NCI-H446 (cell line): ENCODE measurements around the gene CDKN1B.

Experiments
- DNase-seq, 2 experiments: peaks; one replicate each; lab custom pipeline; 2025; lab: John Stamatoyannopoulos, UW

CDKN1B gene

DNA sequence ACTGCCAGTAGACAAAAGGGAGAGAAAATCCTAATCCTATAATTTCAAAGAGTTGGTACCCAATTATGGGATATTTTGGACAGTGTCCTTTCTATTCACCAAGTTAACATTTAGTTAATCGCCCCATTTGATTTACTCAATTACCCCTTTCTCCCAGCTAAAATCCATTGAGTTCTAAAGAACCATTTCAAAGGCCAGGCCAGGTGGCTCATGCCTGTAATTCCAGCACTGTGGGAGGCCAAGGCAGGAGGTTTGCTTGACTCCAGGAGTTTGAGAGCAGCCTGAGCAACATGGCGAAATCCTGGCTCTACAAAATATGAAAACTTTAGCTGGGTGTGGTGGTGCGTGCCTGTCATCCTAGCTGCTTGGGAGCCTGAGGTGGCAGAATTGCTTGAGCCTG is 15.7 kb upstream of the CDKN1B start:
- DNase-seq = no peak

DNA sequence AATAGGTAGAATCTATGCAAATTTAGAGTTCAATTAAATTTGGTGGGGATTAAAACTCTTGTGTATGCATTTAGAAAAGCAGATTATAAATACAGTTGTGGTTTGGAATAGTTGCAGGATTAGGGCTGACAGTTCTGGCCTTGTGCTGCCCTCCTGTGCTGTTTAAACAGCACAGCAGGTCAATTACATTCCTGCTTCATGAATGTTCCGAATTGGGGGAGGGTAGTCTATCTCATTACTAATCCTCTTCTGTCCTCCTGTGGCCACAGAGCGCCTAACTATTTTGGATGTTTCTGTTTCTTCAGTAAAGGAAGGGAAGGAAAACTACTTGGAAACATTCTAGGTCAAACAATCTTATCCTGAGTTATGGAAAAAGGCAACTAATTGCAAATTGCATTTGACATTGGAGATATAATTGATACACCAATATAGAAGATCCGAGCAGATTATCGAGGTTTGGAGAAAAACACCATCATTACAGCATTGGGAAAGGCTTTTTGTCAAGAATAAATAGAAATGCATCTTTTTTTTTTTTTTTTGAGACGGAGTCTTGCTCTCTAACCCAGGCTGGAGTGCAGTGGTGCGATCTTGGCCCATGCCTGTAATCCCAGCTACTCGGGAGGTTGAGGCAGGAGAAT is 12.5 kb upstream of the CDKN1B start:
- DNase-seq = peak; percentile 74 to 91

DNA sequence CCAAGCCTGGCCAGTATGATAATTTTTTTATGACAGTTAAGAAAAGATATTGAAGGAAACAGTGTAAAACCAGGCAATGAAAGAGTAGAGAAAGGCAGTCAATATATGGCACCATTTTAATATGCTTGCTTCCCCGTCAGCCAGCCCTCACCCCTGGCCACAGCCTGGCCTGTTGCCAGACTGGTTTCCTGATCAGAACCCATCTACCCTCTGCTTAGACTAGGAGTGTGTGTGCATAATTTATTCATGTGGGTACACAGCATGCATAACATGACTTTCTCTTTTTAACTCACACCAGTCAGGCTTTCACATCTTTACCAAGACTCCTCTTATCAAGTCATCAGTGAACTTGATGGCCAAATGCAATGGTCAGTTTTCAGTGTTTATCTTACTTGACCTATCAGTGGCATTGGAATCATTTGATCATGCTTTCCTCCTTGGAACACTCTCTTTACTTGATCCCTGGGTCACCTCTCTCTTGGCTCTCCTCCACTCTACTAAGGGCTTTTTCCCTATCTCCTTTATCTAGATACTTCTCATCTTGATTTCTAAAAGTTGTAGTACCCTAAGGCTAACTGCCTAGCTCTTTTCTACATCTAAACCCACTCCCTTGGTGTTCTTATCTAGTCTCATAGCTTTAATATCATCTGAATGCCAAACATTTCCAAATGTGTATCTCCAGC is 11.2 kb upstream of the CDKN1B start:
- no peak for DNase-seq

DNA sequence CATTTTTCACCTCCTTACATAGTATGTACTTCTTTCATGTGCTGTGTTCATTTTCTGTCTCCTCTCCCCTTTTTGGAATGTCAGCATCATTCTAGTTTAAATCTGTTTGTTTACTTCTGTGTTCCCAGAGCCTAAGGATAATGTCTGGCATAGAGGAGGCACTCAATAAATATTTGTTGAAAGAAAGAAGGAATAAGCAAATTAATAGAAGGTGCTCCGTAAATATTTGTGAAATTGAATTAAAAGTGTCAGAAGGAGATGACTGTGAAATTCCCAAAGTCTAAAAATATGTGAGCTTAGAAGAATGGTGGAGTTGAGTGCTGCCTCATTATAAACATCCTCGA is 3.3 kb upstream of the CDKN1B start:
- no peak for DNase-seq

DNA sequence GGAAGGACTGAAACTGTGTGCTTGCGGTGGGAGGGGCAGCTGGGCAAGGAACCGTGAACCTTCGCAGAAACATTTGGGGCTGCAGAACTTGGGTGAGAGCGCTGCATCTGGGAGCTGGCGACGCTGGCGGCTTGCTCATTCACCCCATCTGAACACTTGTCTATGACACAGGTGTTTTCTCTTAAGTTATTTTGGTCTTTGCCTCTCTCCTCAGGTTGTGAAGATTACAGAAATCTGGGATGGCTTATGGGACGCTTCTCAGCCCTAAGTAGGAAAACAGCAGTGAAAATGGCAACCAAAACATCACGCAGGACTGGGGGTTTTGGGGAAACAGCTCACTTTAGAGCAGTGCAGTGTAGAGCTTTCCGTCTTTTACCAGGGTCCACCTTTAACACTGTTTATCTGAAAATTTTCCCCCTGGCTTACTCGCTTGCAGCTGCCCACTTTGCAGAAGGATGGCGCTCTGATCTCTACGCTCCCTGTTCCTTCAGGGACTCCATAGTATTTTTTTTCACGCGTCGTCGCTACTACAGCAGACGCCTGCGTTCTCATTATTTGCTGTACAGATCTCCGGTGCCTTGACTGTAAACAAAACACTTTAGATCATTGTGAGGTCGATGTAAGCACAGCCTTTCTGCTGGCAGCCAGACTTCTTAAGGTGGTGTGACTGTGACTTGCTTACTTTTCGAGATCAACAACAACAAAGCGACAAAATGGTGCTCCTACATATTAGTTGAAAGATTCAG is 2.7 kb upstream of the CDKN1B start:
- no peak for DNase-seq

DNA sequence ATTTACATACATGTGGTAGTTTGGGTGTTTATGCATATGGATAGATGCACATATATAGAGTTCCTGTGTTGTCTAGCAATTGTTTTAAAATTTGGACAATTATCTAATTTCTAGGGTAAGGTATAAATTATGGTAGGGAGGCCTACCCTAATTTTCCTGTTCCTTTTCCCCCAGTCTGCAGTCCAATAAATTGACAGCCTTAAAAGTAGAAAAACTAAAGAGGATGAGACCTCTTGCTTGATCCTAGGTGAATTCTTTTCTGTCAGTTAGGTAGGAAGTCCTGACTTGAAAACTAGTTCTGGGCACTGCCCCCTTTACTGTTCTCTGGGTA is 2.1 kb upstream of the CDKN1B start:
- no peak for DNase-seq

DNA sequence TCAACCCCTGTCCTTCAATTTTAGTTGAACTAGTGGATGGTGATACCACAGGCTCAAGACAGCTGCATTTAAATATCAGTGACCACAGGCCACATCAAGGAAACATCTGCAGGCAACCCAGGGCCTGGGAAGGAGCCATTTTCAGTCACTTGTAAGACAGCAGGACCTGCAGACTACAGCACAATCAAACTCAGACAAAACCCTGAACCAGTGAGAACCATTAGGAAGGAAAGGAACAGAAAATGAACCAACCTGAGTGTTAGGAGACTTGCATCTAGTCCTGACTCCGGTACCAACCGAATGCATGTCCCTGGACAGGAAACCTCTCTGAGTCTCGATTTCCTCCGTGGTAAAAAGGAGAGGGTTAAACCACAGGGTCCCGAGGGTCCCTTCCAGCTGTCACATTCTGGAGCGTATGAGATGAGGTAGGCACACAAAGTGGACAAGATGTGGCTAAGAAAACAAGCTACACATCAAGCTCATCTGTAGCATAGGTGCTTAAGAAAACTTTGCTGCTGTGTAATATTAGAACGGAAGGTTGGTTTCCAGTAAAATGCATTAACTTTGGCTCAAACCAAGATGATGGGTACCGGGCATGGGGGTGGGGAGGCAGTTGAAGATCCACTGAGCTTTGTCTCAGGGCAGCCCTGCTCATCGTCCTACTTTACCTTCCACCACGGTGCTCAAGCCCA is 1.6 kb upstream of the CDKN1B start:
- DNase-seq = no peak

DNA sequence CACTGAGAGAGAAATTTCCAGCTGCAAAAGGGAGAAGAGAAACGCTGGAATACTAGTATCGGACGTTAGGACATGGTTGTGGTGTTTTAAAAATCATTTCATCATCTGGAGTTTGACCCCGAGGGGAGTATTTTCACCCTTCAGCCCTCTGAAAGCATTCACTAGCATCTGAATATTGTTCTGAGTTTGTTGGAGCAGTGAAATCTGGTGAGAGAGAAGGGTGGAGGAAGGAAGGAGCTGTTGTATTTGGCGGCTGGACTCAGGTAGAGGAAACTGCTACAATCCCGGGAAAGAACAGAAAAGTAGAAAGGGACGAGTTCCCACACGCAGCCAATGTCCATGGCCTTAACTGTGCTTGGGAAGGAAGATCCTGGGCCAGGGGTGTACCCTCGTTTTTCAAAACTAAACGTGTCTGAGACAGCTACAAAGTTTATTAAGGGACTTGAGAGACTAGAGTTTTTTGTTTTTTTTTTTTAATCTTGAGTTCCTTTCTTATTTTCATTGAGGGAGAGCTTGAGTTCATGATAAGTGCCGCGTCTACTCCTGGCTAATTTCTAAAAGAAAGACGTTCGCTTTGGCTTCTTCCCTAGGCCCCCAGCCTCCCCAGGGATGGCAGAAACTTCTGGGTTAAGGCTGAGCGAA is 896 bp upstream of the CDKN1B start:
- no peak for DNase-seq

DNA sequence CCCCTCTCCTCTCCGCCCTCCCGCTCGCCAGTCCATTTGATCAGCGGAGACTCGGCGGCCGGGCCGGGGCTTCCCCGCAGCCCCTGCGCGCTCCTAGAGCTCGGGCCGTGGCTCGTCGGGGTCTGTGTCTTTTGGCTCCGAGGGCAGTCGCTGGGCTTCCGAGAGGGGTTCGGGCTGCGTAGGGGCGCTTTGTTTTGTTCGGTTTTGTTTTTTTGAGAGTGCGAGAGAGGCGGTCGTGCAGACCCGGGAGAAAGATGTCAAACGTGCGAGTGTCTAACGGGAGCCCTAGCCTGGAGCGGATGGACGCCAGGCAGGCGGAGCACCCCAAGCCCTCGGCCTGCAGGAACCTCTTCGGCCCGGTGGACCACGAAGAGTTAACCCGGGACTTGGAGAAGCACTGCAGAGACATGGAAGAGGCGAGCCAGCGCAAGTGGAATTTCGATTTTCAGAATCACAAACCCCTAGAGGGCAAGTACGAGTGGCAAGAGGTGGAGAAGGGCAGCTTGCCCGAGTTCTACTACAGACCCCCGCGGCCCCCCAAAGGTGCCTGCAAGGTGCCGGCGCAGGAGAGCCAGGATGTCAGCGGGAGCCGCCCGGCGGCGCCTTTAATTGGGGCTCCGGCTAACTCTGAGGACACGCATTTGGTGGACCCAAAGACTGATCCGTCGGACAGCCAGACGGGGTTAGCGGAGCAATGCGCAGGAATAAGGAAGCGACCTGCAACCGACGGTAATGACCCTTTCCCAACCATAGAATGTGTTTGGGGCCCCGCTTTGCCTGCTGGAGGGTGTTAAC is 615 bp downstream of the CDKN1B start:
- no peak for DNase-seq

DNA sequence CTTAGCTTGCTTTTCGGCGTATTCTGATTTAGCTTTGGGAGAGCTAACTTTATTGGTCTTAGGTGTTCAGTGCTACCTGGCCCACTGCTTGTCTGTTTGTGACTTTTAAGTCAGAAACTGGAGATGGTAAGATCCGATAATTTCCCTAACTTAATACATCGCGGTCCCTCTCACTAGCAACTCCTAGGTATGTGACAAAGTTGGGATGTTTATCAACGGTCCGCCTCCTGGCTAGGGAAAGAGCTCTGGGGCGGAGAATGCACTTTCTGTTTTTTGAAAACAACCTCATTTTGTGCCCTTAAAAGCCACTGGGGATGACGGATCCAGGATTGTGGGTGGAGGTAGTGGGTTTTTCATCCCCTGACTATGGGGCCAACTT is 1.2 kb downstream of the CDKN1B start:
- DNase-seq = no peak

DNA sequence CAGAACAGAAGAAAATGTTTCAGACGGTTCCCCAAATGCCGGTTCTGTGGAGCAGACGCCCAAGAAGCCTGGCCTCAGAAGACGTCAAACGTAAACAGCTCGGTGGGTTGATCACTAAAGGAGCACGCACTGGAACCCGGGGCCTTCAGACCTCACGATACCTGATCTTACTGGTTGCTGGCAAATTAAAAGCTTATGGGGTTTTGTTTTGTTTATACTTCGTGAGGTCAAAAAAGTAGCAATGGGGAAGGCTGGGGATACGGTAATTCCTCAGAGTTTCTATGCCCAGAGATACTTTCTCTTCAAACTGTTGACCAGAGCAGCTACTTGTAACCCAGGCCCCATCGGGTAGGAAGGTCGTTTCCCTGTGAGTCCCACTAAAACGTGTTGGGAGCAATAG is 1.7 kb downstream of the CDKN1B start:
- no peak for DNase-seq

DNA sequence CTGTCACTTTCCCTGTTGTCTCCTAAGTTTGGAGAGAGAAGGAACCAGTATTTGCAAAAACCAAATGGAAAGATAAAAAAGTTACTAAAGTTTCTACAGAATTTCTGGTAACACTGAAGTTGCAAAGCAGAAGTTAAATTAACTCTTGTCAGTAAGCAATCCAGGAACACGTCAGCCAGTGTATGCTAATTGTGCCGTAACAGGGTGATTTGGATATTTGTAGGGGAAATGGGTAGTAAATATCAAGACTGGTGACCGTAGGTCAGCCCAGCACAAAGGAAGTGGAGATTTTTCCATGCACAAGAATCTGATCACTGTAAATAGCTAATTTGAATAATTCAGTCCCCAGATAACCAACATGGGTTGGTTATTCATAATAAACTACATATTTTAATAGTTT is 2.3 kb downstream of the CDKN1B start:
- no peak for DNase-seq

DNA sequence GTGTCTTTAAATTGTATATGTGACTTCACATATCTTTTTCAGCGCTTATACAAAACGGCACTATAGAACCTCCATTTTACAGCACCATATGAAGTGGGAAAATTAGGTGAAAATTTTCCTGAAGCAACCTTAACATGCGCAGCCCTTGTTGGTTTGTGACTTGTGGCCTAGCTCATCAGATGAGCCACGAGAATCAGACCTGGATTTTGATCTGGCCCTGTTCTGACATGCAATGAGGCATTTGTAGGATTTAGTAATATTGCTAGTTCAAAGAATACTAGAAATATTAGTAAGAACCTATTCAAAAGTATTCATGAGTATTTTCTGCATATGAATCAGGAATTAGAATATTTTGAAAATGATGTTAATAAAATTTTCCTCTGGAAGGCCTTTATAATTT is 2.9 kb downstream of the CDKN1B start:
- DNase-seq = no peak

DNA sequence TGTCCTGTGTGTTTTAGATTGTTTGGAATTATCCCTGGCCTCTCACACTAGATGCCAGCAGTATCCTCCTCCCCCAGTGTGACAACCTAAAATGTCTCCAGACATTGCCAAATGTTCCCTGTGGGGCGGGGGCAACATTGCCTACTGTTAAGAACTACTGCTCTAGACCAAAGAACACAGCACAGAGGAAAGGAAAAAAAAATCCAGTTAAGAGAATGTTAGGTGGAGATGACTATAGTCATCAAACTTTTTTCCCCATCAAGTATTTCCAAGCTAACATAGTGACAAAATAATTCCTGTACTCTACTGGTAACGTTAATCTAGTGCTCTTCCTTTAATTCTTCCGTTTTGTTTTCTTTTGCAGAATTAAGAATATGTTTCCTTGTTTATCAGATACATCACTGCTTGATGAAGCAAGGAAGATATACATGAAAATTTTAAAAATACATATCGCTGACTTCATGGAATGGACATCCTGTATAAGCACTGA is 3.5 kb downstream of the CDKN1B start:
- peak in 1 of 2 experiments; percentile 18 for DNase-seq

DNA sequence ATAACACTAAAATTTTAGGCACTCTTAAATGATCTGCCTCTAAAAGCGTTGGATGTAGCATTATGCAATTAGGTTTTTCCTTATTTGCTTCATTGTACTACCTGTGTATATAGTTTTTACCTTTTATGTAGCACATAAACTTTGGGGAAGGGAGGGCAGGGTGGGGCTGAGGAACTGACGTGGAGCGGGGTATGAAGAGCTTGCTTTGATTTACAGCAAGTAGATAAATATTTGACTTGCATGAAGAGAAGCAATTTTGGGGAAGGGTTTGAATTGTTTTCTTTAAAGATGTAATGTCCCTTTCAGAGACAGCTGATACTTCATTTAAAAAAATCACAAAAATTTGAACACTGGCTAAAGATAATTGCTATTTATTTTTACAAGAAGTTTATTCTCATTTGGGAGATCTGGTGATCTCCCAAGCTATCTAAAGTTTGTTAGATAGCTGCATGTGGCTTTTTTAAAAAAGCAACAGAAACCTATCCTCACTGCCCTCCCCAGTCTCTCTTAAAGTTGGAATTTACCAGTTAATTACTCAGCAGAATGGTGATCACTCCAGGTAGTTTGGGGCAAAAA is 4.1 kb downstream of the CDKN1B start:
- no peak for DNase-seq

DNA sequence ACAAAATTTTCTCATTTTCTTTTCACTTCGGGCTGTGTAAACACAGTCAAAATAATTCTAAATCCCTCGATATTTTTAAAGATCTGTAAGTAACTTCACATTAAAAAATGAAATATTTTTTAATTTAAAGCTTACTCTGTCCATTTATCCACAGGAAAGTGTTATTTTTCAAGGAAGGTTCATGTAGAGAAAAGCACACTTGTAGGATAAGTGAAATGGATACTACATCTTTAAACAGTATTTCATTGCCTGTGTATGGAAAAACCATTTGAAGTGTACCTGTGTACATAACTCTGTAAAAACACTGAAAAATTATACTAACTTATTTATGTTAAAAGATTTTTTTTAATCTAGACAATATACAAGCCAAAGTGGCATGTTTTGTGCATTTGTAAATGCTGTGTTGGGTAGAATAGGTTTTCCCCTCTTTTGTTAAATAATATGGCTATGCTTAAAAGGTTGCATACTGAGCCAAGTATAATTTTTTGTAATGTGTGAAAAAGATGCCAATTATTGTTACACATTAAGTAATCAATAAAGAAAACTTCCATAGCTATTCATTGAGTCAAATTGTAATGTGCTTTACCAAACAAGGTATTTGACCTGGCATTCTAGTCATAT is 4.8 kb downstream of the CDKN1B start:
- DNase-seq = no peak

DNA sequence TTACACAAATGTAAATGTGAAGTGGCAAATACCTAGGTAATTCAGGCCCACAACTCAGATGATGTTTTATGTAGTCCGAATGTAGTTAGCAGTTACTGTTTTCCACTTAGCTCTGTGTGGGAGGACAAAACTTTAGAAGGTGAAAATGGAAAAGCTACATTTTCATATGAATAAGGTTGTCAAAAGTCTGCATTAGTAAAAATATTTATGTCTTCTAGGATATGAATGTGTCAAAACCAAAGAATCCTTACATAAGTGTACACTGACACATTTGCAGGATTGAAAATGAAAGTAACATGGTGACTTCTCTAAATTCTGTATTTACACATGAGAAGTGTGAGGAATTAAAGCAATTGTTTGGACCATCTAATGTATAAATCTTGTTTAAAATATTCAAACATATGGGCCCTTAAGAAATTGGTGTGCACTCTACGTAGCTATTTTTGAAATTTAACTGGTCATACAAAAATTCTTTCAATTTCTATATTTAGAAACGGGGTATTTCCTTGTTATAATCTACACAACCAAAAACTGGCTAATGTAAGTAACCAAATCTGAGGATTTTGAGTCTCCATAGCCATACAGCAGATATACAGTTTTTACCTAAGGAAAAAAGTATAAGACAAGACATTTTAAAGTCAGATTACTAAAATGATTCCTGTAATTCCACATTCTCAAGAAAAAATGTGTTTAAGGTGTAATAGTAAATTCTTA is 5.4 kb downstream of the CDKN1B start:
- no peak for DNase-seq

DNA sequence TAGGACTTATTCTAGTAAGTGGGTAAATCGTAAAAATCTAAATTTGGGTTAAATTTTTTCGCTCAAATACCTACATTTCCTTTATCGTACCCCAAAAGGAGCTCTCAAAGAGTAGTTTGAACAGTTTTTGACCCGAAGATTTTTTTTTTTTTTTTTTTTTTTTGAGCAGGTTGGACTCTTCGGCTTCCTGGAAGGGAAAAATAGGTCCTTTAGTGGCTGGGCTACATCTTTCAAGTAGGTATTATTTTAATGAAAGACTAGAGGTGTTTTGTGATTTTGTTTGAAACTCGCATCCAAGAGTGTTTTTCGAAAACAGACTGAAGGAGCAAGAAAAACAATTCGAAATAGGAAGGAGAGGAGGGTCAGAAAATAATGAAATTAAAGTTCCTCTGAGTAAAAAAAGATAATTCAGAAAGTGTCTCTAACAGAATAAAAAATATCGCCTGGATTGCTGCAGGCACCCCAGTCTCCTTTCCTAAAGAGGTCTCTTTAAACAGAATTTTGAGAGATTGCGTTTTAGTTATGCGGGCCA is 6.0 kb downstream of the CDKN1B start:
- no peak for DNase-seq

DNA sequence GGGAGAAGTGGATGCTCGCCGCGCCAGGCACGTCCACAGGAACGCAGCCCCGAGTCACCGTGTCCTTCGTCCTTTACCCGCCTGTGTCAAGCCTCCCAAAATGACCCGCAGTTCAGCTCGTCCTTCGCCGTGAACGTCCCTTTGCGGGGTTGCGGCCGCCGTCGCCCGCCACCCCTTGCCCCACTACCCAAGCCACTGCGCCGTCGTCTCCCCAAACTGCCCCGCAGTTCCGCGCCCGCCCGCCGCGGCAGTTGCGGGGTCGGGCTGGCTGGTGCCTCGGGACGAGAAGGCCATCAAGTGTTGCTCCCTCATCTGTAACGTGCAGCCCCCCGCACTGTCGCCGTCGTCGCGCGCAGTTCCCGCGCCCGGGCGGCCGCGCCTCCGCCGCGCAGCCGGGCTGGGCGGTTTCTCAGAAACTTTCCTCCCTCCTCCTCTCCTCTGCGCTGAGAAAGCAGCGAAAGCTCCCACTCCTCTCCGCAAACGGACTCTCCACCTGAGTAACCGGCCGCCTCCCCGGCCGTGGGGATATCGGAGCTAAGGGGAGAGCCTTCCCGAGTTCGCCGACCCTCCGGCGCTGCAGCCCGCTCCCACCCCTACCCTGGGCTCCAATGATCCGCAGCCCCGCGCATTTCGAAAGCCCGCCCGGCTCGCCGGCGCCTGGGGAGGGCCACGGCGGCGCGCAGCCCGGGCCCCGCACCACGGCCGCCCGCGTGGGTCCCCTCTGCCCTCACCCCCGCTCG is 6.7 kb downstream of the CDKN1B start:
- DNase-seq = no peak
